GM08714 (cell line): ENCODE data around the gene LGALS12.

Experiments
- H3K4me3 ChIP-seq: fragments of 200-500 bp; sonication (Bioruptor generic); 2 replicates; pipeline ENCODE4 v1.5.1; 2014; ENCODE audit warnings: mild to moderate bottlenecking, low read length, inconsistent platforms
- ZNF274 ChIP-seq: IDR thresholded peaks from 2 replicates; pipeline ENCODE4 v1.6.1; 2012; ENCODE audit warnings: mild to moderate bottlenecking, low read depth, low read length

LGALS12 gene

GRCh38 chr11:63493127-63493526 lies 12.8 kb upstream of the LGALS12 start:
- TF ChIP-seq ZNF274, result no peak
- H3K4me3 ChIP-seq, result no peak overlapping the region

- no peak for TF ChIP-seq ZNF274
- H3K4me3 ChIP-seq, result no peak overlapping the region
These were observed 10.9 kb upstream of the LGALS12 start for GRCh38 chr11:63494975-63495374.

- H3K4me3 ChIP-seq, result no peak overlapping the region
- TF ChIP-seq ZNF274, result no peak
These were observed 6.0 kb upstream of the LGALS12 start for GRCh38 chr11:63499874-63500273.

- H3K4me3 ChIP-seq, result no peak overlapping the region
- TF ChIP-seq ZNF274, result no peak
These were observed 4.6 kb upstream of the LGALS12 start for GRCh38 chr11:63501236-63501635.

- no peak for TF ChIP-seq ZNF274
- H3K4me3 ChIP-seq, result no peak overlapping the region
These were observed 3.5 kb upstream of the LGALS12 start for GRCh38 chr11:63502252-63502820.

DNA sequence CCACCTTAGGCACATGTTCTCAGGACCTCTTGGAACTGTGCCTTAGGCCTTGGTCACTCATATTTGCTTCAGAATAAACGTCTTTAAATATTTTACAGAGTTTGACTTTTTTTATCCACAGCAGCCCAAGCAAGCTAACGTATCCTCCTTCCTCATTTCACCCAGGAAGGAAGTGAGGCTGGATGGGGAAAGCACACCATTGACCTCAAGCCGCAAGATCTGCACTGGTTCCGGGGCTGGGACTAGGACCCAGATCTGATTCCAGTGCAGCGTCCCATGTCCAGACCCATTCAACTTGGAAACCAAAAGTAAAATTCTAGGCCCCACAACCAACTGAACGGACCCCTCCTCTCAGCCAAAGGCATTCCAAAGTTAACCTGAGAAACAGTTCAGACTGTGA lies 2.4 kb upstream of the LGALS12 start:
- H3K4me3 ChIP-seq, result no peak overlapping the region
- no peak for TF ChIP-seq ZNF274

DNA sequence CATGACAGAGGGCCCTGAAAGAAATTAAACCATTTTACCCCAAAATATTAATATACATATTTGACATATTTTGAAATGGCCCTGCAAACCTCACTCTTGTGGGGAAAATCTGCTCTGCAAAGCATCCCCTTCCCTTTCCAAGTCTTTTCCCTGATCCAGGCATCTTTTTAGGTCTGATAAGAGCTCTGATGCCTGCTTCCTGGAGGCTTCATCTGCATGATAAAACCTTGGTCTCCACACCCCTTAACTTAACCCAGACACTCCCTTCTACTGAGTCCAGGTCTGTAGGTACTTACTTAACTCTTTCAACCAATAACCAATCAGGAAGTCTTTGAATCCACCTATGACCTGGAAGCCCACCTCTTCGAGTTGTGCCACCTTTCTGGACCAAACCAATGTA lies 1.8 kb upstream of the LGALS12 start:
- TF ChIP-seq ZNF274, result no peak
- no peak overlapping the region for H3K4me3 ChIP-seq

DNA sequence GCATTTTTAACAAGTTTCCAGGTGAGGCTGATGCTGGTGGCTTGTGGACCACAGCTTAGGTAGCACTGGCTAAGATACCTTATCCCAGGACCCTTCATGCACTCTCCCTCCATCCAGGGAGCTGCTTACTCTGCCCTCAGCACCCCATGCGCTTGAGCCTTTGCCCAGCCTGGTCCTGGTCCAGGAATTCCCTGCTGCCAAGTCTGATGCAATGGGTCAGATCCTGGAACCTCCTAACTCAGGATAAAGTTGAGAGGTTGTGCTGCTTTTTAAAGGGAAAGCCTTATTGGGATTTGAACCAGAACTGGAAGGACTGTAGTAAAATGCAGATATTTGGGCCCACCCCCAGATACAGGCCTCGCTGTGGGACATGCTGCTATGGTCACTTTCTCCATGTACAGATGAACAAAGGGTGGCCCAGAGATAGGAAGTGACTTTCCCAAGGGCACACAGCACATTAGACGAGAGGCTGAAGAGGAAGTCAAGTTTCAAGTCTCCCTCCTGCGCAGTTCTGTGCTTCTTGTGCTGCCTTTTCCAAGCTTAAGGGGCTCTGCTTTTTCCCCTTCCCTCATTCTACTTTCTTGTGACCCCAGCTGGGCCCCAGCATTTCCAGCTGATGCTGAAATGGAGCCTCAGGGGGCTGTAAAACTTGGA lies 824 bp upstream of the LGALS12 start:
- no peak overlapping the region for H3K4me3 ChIP-seq
- TF ChIP-seq ZNF274, result no peak

- no peak for TF ChIP-seq ZNF274
- no peak overlapping the region for H3K4me3 ChIP-seq
These were observed 992 bp downstream of the LGALS12 start for GRCh38 chr11:63506876-63507275.

GRCh38 chr11:63507511-63507910 lies 1.6 kb downstream of the LGALS12 start:
- no peak for TF ChIP-seq ZNF274
- H3K4me3 ChIP-seq, result no peak overlapping the region

DNA sequence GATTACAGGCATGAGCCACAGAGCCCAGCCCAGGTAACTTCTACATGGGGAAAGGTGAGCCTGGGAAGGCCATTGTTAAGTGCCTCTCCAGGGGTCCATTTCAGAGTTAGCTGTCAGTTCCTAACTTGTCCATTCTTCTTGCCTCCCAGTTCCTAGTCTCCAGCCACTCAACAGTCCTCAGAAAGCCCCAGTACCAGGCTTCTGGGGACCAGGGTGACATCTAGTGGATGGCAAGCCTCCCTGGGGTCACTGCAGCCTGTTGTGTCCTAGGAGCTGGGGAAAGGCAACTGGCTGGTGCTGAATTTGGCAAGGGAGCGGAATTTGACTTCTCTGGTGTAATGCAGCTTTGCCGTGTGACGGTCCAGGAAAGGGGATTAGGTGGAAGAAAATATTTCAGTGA lies 2.1 kb downstream of the LGALS12 start:
- no peak overlapping the region for H3K4me3 ChIP-seq
- TF ChIP-seq ZNF274, result no peak

- H3K4me3 ChIP-seq, result no peak overlapping the region
- TF ChIP-seq ZNF274, result no peak
These were observed 2.9 kb downstream of the LGALS12 start for GRCh38 chr11:63508745-63509144.

GRCh38 chr11:63510360-63511047 lies 4.6 kb downstream of the LGALS12 start:
- TF ChIP-seq ZNF274, result no peak
- no peak overlapping the region for H3K4me3 ChIP-seq

DNA sequence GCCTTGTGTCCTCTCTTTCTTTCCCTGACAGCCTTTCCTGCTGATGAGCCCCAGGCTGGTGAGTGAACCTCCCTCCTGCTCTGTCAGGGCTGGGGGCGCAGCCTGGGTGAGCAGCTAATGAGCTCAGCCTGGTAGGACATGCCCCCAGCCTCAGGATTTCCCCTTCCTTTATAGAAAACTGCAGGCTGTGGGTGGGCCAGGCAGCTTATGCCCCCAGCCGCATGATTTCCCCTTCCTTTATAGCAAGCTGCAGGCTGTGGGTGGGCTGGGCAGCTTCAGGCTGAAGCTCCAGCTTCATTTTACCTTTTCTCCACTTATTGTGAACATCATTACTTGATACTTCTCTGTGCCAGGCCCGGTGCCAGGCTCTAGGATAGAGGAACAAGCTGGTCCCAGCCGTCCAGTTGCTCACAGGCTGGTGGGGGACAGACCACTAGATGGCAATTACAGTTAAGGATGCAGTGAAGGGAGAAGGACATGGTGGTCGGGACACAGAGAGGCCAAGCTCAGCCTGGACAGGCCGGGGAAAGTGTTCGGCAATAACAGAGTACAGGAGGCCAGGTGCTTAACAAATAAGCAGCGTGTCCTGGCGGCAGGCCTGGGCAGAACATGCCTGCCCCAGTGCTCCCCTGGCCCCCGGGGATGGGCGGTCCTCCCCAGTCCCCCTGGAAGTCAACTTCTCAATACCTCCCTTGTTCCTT lies 5.3 kb downstream of the LGALS12 start:
- no peak for TF ChIP-seq ZNF274
- no peak overlapping the region for H3K4me3 ChIP-seq

DNA sequence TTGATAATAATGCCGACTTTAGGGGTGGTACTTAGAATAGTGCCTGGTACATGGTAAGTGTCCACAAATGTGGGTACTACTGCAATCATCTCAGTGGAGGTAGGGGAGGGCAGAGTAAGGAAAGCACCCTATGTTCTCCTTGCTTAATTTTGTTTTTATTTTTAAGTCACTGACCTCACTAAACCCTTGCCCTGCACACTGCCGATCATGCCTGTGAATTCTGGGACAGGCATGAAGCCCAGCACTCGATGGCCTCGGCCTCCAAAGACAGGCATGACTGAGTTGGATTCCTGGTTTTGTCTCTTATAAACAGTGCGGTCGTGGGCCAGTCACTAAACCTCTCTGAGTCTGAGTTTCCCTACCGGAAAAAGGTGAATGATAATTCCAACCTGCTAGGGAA lies 6.9 kb downstream of the LGALS12 start:
- H3K4me3 ChIP-seq, result no peak overlapping the region
- no peak for TF ChIP-seq ZNF274

DNA sequence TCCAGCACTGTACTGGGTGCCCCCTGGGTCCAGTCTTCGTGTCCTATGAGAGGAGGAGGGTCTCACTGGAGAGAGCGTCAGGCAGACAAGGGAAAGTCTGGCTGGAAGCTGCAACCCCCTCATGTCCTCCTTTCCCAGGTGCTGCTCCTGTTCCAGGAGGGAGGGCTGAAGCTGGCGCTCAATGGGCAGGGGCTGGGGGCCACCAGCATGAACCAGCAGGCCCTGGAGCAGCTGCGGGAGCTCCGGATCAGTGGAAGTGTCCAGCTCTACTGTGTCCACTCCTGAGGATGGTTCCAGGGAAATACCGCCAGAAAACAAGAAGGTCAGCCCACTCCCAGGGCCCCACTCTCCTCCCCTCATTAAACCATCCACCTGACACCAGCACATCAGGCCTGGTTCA lies 10.2 kb downstream of the LGALS12 start:
- H3K4me3 ChIP-seq, result no peak overlapping the region
- no peak for TF ChIP-seq ZNF274
